H1 (cell line): ENCODE data around the gene OPN1SW. TPM values are rescaled to one million over a fixed set of nuclear protein-coding genes. Genes with fewer than 3 reads are reported as not detected.

Experiments used
- CTCF ChIA-PET: fragments of 300-600 bp; sonication (Branson Sonifier 250); formaldehyde crosslinking; loops from one replicate; lab custom pipeline; 2021; ENCODE audit not compliant: partially characterized antibody; lab: Charles Lee
- POLR2A ChIA-PET: fragments of 300-600 bp; sonication (Branson Sonifier 250); formaldehyde crosslinking; loops from one replicate; lab custom pipeline; 2021; ENCODE audit warnings: inconsistent platforms; ENCODE audit not compliant: partially characterized antibody; lab: Charles Lee
- DNase-seq, 2 experiments: peaks; one replicate each; pipeline versions ENCODE4 v3.0.0 to v3.0.0-alpha.2; 2010 to 2022; ENCODE audit warnings: low spot score in 2 of 2, low read depth in 1 of 2, mixed read lengths in 1 of 2
- FAIRE-seq: peaks from 2 replicates; lab custom pipeline; 2011; peaks lifted over from hg19 to GRCh38; lab: Jason Lieb, UNC
- H2AFZ ChIP-seq: 2 replicates; pipeline ENCODE4 v1.8.1; 2012; ENCODE audit warnings: low read length, inconsistent platforms
- H2AK5ac ChIP-seq: 2 replicates; pipeline ENCODE4 v1.6.1; 2013; ENCODE audit warnings: low read depth, low read length
- H2BK120ac ChIP-seq: replicated peaks from 2 replicates; pipeline ENCODE3; 2013; ENCODE audit warnings: low read depth, low read length, inconsistent platforms
- H2BK12ac ChIP-seq: 2 replicates; pipeline ENCODE4 v1.6.1; 2013; ENCODE audit warnings: low read depth, low read length
- H2BK15ac ChIP-seq: 2 replicates; pipeline ENCODE4 v1.6.1; 2013; ENCODE audit warnings: low read length
- H2BK20ac ChIP-seq: 2 replicates; pipeline ENCODE4 v1.6.1; 2013; ENCODE audit warnings: low read length
- H2BK5ac ChIP-seq: 2 replicates; pipeline ENCODE4 v1.6.1; 2013; ENCODE audit warnings: low read depth, low read length
- H3K14ac ChIP-seq: 2 replicates; pipeline ENCODE4 v1.6.1; 2013; ENCODE audit warnings: inconsistent platforms; ENCODE audit not compliant: insufficient read length
- H3K18ac ChIP-seq: 2 replicates; pipeline ENCODE4 v1.6.1; 2013; ENCODE audit warnings: low read length; ENCODE audit errors: extremely low read depth
- H3K23ac ChIP-seq: 2 replicates; pipeline ENCODE4 v1.6.1; 2013; ENCODE audit warnings: inconsistent platforms; ENCODE audit not compliant: insufficient read length
- H3K23me2 ChIP-seq: 2 replicates; pipeline ENCODE4 v1.6.1; 2013; ENCODE audit warnings: low read depth, low read length
- H3K27ac ChIP-seq: 2 replicates; pipeline ENCODE4 v1.6.1; 2011; ENCODE audit warnings: low read depth, low read length, inconsistent platforms
- H3K27me3 ChIP-seq, 4 experiments: replicated peaks in 1 of 4; 1 replicate in 1 of 4; 2 replicates in 3 of 4; pipeline versions ENCODE4 v1.6.1 to v1.8.1; 2011 to 2013; ENCODE audit warnings: low read length in 3 of 4, mild to moderate bottlenecking in 3 of 4, inconsistent platforms in 2 of 4, mixed read lengths in 2 of 4, moderate library complexity in 1 of 4; ENCODE audit not compliant: control insufficient read depth in 3 of 4, insufficient read depth in 3 of 4; ENCODE audit errors: extremely low read depth in 1 of 4
- H3K36me3 ChIP-seq, 4 experiments: 2 replicates each; pipeline versions ENCODE4 v1.6.1 to v1.8.1; 2011 to 2013; ENCODE audit warnings: mild to moderate bottlenecking in 4 of 4, low read length in 3 of 4, moderate library complexity in 2 of 4, control low read depth in 1 of 4, inconsistent platforms in 1 of 4; ENCODE audit not compliant: insufficient read depth in 4 of 4, control insufficient read depth in 2 of 4
- H3K4ac ChIP-seq: replicated peaks from 2 replicates; pipeline ENCODE3; 2013; ENCODE audit warnings: low read length, low read depth, mixed read lengths, inconsistent platforms; ENCODE audit not compliant: insufficient read length
- H3K4me1 ChIP-seq, 4 experiments: replicated peaks in 1 of 4; 1 replicate in 1 of 4; 2 replicates in 3 of 4; pipeline versions ENCODE4 v1.6.1 to v1.8.1; 2011 to 2013; ENCODE audit warnings: low read length in 3 of 4, inconsistent platforms in 2 of 4, mixed read lengths in 1 of 4; ENCODE audit not compliant: insufficient read depth in 4 of 4, control insufficient read depth in 3 of 4
- H3K4me2 ChIP-seq, 2 experiments: 2 replicates each; pipeline versions ENCODE4 v1.6.1 to v1.8.1; 2011 to 2013; ENCODE audit warnings: low read depth in 2 of 2, low read length in 2 of 2, control low read depth in 1 of 2, inconsistent platforms in 1 of 2, mild to moderate bottlenecking in 1 of 2; ENCODE audit not compliant: insufficient read depth in 1 of 2
- H3K4me3 ChIP-seq, 4 experiments: fragments of 200-600, 300-600 bp in 1 of 4; sonication (generic), shearing (Covaris generic), sonication (Bioruptor Twin) in 1 of 4; 2 replicates each; pipeline versions ENCODE4 v1.5.1 to v1.8.1; 2011 to 2016; ENCODE audit warnings: low read length in 4 of 4, low read depth in 3 of 4, control low read depth in 2 of 4, inconsistent platforms in 2 of 4, mild to moderate bottlenecking in 2 of 4, mixed read lengths in 1 of 4, moderate library complexity in 1 of 4; ENCODE audit not compliant: insufficient read depth in 2 of 4; ENCODE audit errors: extremely low read depth in 1 of 4
- H3K56ac ChIP-seq: replicated peaks from 2 replicates; pipeline ENCODE3; 2013; ENCODE audit warnings: low read depth, mild to moderate bottlenecking, mixed read lengths, low read length, inconsistent platforms; ENCODE audit not compliant: insufficient read length
- H3K79me1 ChIP-seq: 2 replicates; pipeline ENCODE4 v1.6.1; 2013; ENCODE audit warnings: low read depth, low read length, control low read depth
- H3K79me2 ChIP-seq, 2 experiments: 2 replicates each; pipeline versions ENCODE4 v1.6.1 to v1.8.1; 2012 to 2013; ENCODE audit warnings: low read length in 2 of 2, mild to moderate bottlenecking in 2 of 2, inconsistent platforms in 1 of 2; ENCODE audit not compliant: insufficient read depth in 2 of 2, control insufficient read depth in 1 of 2
- H3K9ac ChIP-seq, 4 experiments: replicated peaks in 1 of 4; 1 replicate in 1 of 4; 2 replicates in 3 of 4; pipeline versions ENCODE4 v1.6.1 to v1.8.1; 2011 to 2013; ENCODE audit warnings: low read depth in 3 of 4, low read length in 3 of 4, control low read depth in 2 of 4, mild to moderate bottlenecking in 2 of 4, moderate library complexity in 2 of 4, inconsistent platforms in 1 of 4; ENCODE audit errors: extremely low read depth in 1 of 4
- H3K9me3 ChIP-seq, 2 experiments: 2 replicates each; pipeline versions ENCODE4 v1.6.1 to v1.8.1; 2012 to 2013; ENCODE audit warnings: mild to moderate bottlenecking in 2 of 2, moderate library complexity in 2 of 2, control low read depth in 1 of 2, inconsistent platforms in 1 of 2, low read depth in 1 of 2, low read length in 1 of 2, mixed read lengths in 1 of 2; ENCODE audit not compliant: insufficient read depth in 2 of 2
- H4K20me1 ChIP-seq, 2 experiments: replicated peaks in 1 of 2; 2 replicates each; pipeline versions ENCODE3 to v1.8.1; 2011 to 2013; ENCODE audit warnings: inconsistent platforms in 2 of 2, low read length in 2 of 2, mild to moderate bottlenecking in 1 of 2; ENCODE audit not compliant: insufficient read depth in 2 of 2, control insufficient read depth in 1 of 2
- H4K5ac ChIP-seq: 2 replicates; pipeline ENCODE4 v1.6.1; 2013; ENCODE audit warnings: low read length, low read depth, mixed read lengths, inconsistent platforms; ENCODE audit not compliant: insufficient read length
- H4K8ac ChIP-seq: 2 replicates; pipeline ENCODE4 v1.8.0; 2013; ENCODE audit warnings: mild to moderate bottlenecking, moderate library complexity, low read length, inconsistent platforms; ENCODE audit not compliant: insufficient read depth; ENCODE audit errors: extremely low read depth
- H4K91ac ChIP-seq: replicated peaks from 2 replicates; pipeline ENCODE3; 2013; ENCODE audit warnings: low read length, mixed read lengths, inconsistent platforms; ENCODE audit not compliant: insufficient read length
- ATF2 ChIP-seq: IDR thresholded peaks from 2 replicates; pipeline ENCODE4 v1.6.1; 2012; ENCODE audit warnings: low read length, inconsistent platforms
- E2F6 ChIP-seq: IDR thresholded peaks from 2 replicates; pipeline ENCODE4 v1.6.1; 2012; ENCODE audit warnings: inconsistent platforms
- EGR1 ChIP-seq: IDR thresholded peaks from 2 replicates; pipeline ENCODE4 v1.6.1; 2011; ENCODE audit warnings: low read depth, low read length, borderline replicate concordance
- EP300 ChIP-seq, 2 experiments: IDR thresholded peaks; 1 replicate in 1 of 2; 2 replicates in 1 of 2; pipeline ENCODE4 v1.6.1; 2011 to 2012; ENCODE audit warnings: low read depth in 2 of 2, low read length in 2 of 2, mild to moderate bottlenecking in 2 of 2, borderline replicate concordance in 1 of 2, inconsistent platforms in 1 of 2, moderate library complexity in 1 of 2
- NANOG ChIP-seq: IDR thresholded peaks from 2 replicates; pipeline ENCODE4 v1.6.1; 2011; ENCODE audit warnings: low read length, low read depth, mild to moderate bottlenecking, inconsistent platforms; ENCODE audit not compliant: insufficient read depth, poor library complexity, severe bottlenecking
- SIN3A ChIP-seq, 2 experiments: IDR thresholded peaks in 1 of 2; conservative IDR thresholded peaks in 1 of 2; 2 replicates each; pipeline ENCODE4 v1.6.1; 2011 to 2012; ENCODE audit warnings: low read length in 2 of 2, improper control_type of control experiment in 1 of 2, low read depth in 1 of 2, mild to moderate bottlenecking in 1 of 2
- SIRT6 ChIP-seq: IDR thresholded peaks from one replicate; pipeline ENCODE4 v1.7.1; 2012; ENCODE audit warnings: low read length, inconsistent platforms
- SIX5 ChIP-seq: IDR thresholded peaks from 2 replicates; pipeline ENCODE4 v1.6.1; 2011; ENCODE audit warnings: mild to moderate bottlenecking, low read depth, low read length
- SRF ChIP-seq: IDR thresholded peaks from 2 replicates; pipeline ENCODE4 v1.6.1; 2011; ENCODE audit warnings: mild to moderate bottlenecking, low read depth, low read length, moderate library complexity
- ZNF274 ChIP-seq: IDR thresholded peaks from 2 replicates; pipeline ENCODE4 v1.7.0; 2012; ENCODE audit warnings: low read length, borderline replicate concordance; ENCODE audit errors: extremely low read depth
- WGBS, 2 experiments: shearing (Covaris generic) in 1 of 2; methylation state at CpG; one replicate each; pipeline versions ENCODE4 v1.1.6 to v1.1.7; 2013 to 2015; ENCODE audit warnings: low lambda C conversion rate in 2 of 2, mixed read lengths in 2 of 2, inconsistent platforms in 1 of 2, low coverage in 1 of 2, missing lambda C conversion rate in 1 of 2; ENCODE audit not compliant: insufficient replicate concordance in 2 of 2, insufficient coverage in 1 of 2, insufficient read length in 1 of 2; ENCODE audit errors: extremely low coverage in 1 of 2, missing lambda C conversion rate in 1 of 2; 5-methylcytosine and 5-hydroxymethylcytosine counted together
- polyA plus RNA-seq, 7 experiments: library from polyadenylated mRNA; depleted of rRNA in 3 of 7; stranded (reverse) in 5 of 7; unstranded in 2 of 7; fragments of >200 nt in 5 of 7; fragments of 200-250 nt in 2 of 7; gene quantifications; 1 replicate in 5 of 7; 2 replicates in 1 of 7; 4 replicates in 1 of 7; pipeline versions ENCODE4 v1.2.1 to v1.2.3, GENCODE V29; 2011 to 2013; ENCODE audit warnings: missing spikeins in 2 of 7, mixed read lengths in 2 of 7
- total RNA-seq: library from RNA; stranded (reverse); fragmentation: NEBNext Ultra II Directional; extraction: Animal tissue kit (Norgen Biotek cat#: 25700); gene quantifications from 2 replicates; pipeline ENCODE4 v1.2.1, GENCODE V29; 2021

Gene OPN1SW
- total and polyA plus RNA-seq, 2 of the 8 experiments (the other 6 are each of a cell fraction or from before 2014, with no cell fraction given), result not detected

- no peaks in the 10 kb centered on the region for H3K9me3 ChIP-seq
- no peak for DNase-seq
- TF ChIP-seq E2F6 (no peak), ZNF274 (no peak), SIN3A (conservative IDR thresholded peaks at IDR 0.05 in 1 of 2, IDR thresholded peaks at IDR 0.05 in 1 of 2; ENCODE audit: low read depth in 1 of 2, low read length in 2 of 2) (no peak), ATF2 (no peak), EP300 (IDR thresholded peaks at IDR 0.05; ENCODE audit: borderline replicate concordance in 1 of 2, low read depth in 2 of 2, low read length in 2 of 2) (no peak), EGR1 (no peak), SIRT6 (no peak), SRF (no peak), SIX5 (no peak), NANOG (no peak)
Observed at GRCh38 chr7:128755819-128756476, 19.6 kb downstream of the OPN1SW start.

More at GRCh38 chr7:128755819-128756476, 19.6 kb downstream of the OPN1SW start:
- Histone ChIP-seq H3K79me2 (peaks cover 0 to 18% of the 10 kb centered on the region in 2 experiments; a peak in 2 of 4 replicates), H3K9ac (no peak overlapping the region), H3K4me2 (no peak overlapping the region), H4K8ac (no peak overlapping the region), H2BK120ac (no peak overlapping the region), H2BK12ac (no peak overlapping the region), H3K79me1 (peaks cover 7% of the 10 kb centered on the region; the same call in 1 of the 2 replicates), H3K4ac (no peak overlapping the region), H4K5ac (no peak overlapping the region), H3K23me2 (no peaks in the 10 kb centered on the region), H2BK15ac (no peak overlapping the region), H3K36me3 (peaks cover 20 to 98% (median 47%) of the 10 kb centered on the region in 4 experiments), H3K4me3 (no peak overlapping the region), H2AFZ (no peak overlapping the region), H3K27me3 (no peaks in the 10 kb centered on the region), H2AK5ac (no peak overlapping the region), H3K14ac (no peak overlapping the region), H2BK5ac (no peak overlapping the region), H3K4me1 (no peaks in the 10 kb centered on the region), H4K20me1 (peaks cover 3 to 12% of the 10 kb centered on the region in 2 experiments), H3K23ac (no peak overlapping the region), H3K18ac (no peak overlapping the region), H4K91ac (no peak overlapping the region), H3K27ac (no peak overlapping the region), H2BK20ac (no peak overlapping the region), H3K56ac (no peak overlapping the region)
- no peak for FAIRE-seq
- ChIA-PET CTCF (interaction anchor here (1.0 kb wide), 1 partner anchor 86 kb away, joined by 3 read pairs; no protein-coding TSS in a partner anchor), POLR2A (interaction anchor here (0.6 to 1.5 kb wide), 7 partner anchors 9 to 257 kb away, joined by 3 to 8 read pairs (median 4); partner anchors contain the start of gene OPN1SW)
- WGBS, 2 experiments, result 93% methylated on average over 5 of the region's 5 CpGs; no CpG with 5 or more reads in 1 of the 2 experiments
